ENCODE data around the gene FGD3. TPM values are rescaled to one million over a fixed set of nuclear protein-coding genes. Genes with fewer than 3 reads are reported as not detected.

Gene FGD3
- total and polyA plus RNA-seq, 4 donors, result 6.1 to 45.9 (median 17.6) TPM

DNA sequence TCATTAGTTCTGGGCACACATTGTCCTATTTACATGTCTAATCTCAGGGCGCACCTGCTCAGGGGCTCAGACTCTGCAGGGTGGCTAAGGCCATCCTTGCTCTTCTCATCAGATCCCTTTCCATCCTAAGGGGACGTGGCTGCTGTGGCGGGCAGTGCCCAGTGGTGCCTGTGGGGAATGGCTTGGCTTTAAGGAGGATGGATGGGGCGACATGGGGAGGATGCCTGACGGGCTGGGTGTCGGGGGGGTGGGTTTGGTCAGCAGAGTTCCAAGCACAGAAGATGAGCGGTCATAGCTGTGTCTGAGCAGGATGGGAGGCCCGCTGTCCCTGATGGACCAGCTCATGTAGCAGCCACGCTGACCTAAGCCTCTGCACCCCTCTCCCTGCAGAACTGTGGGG lies 70.3 kb downstream of the FGD3 start:
- Histone ChIP-seq H3K9ac (ENCODE audit: insufficient read depth in 1 of 2, low read length in 2 of 2) (no peak overlapping the region), H3K27ac (ENCODE audit: low read depth in 1 of 2, low read length in 1 of 2) (no peak overlapping the region), H3K36me3 (ENCODE audit: control insufficient read depth in 4 of 4, insufficient read depth in 4 of 4, low read length in 4 of 4) (peaks cover 0 to 27% (median 0%) of the 10 kb centered on the region in 4 donors), H3K9me3 (ENCODE audit: control insufficient read depth in 4 of 4, insufficient read depth in 3 of 4, low read length in 3 of 4) (no peaks in the 10 kb centered on the region), H3K4me1 (ENCODE audit: control insufficient read depth in 5 of 5, insufficient read depth in 5 of 5, low read length in 5 of 5) (no peaks in the 10 kb centered on the region), H3K27me3 (ENCODE audit: control insufficient read depth in 3 of 3, insufficient read depth in 3 of 3, low read length in 2 of 3) (no peaks in the 10 kb centered on the region), H3K4me3 (no peak overlapping the region)
- 96% methylated on average over 9 of the region's 9 CpGs for WGBS, 2 donors
- DNase-seq (no peak), ATAC-seq (ENCODE audit: insufficient read depth, low FRiP score) (no peak)
- TF ChIP-seq CTCF (IDR thresholded peaks at IDR 0.05; ENCODE audit: control extremely low read depth, extremely low read depth), result no peak

- TF ChIP-seq CTCF (IDR thresholded peaks at IDR 0.05; ENCODE audit: control extremely low read depth, extremely low read depth), result no peak
- Histone ChIP-seq H3K4me1 (ENCODE audit: control insufficient read depth in 5 of 5, insufficient read depth in 5 of 5, low read length in 5 of 5) (no peaks in the 10 kb centered on the region), H3K9me3 (ENCODE audit: control insufficient read depth in 4 of 4, insufficient read depth in 3 of 4, low read length in 3 of 4) (no peaks in the 10 kb centered on the region), H3K27ac (ENCODE audit: low read depth in 1 of 2, low read length in 1 of 2) (no peak overlapping the region), H3K36me3 (ENCODE audit: control insufficient read depth in 4 of 4, insufficient read depth in 4 of 4, low read length in 4 of 4) (peaks cover 0 to 29% (median 0%) of the 10 kb centered on the region in 4 donors), H3K27me3 (ENCODE audit: control insufficient read depth in 3 of 3, insufficient read depth in 3 of 3, low read length in 2 of 3) (no peaks in the 10 kb centered on the region), H3K9ac (ENCODE audit: insufficient read depth in 1 of 2, low read length in 2 of 2) (no peak overlapping the region), H3K4me3 (no peak overlapping the region)
- ATAC-seq (ENCODE audit: insufficient read depth, low FRiP score) (no peak), DNase-seq (no peak)
- WGBS, 2 donors, result 95 to 96% methylated on average over 11 of the region's 11 CpGs
These were observed 72.8 kb downstream of the FGD3 start for GRCh38 chr9:93020151-93020550.

GRCh38 chr9:93020771-93021670 lies 73.7 kb downstream of the FGD3 start:
- WGBS, 2 donors, result 76 to 78% methylated on average over 27 of the region's 27 CpGs
- no peak overlapping the region for H3K27ac ChIP-seq (ENCODE audit: low read depth in 1 of 2, low read length in 1 of 2)
- H3K9ac ChIP-seq (ENCODE audit: insufficient read depth in 1 of 2, low read length in 2 of 2), result no peak overlapping the region
- no peaks in the 10 kb centered on the region for H3K27me3 ChIP-seq (ENCODE audit: control insufficient read depth in 3 of 3, insufficient read depth in 3 of 3, low read length in 2 of 3)
- H3K36me3 ChIP-seq (ENCODE audit: control insufficient read depth in 4 of 4, insufficient read depth in 4 of 4, low read length in 4 of 4), result peaks cover 0 to 24% (median 0%) of the 10 kb centered on the region in 4 donors
- DNase-seq (peak in 2 of 3 donors; percentile 37 to 44), ATAC-seq (ENCODE audit: insufficient read depth, low FRiP score) (no peak)
- H3K4me3 ChIP-seq, result no peak overlapping the region
- no peaks in the 10 kb centered on the region for H3K9me3 ChIP-seq (ENCODE audit: control insufficient read depth in 4 of 4, insufficient read depth in 3 of 4, low read length in 3 of 4)
- H3K4me1 ChIP-seq (ENCODE audit: control insufficient read depth in 5 of 5, insufficient read depth in 5 of 5, low read length in 5 of 5), result no peaks in the 10 kb centered on the region
- TF ChIP-seq CTCF (IDR thresholded peaks at IDR 0.05; ENCODE audit: control extremely low read depth, extremely low read depth), result no peak

Measured in lung (tissue), 12 donors.